ENCODE measurements around the gene WAPL. TPM values are rescaled to one million over a fixed set of nuclear protein-coding genes. Genes with fewer than 3 reads are reported as not detected.

The WAPL gene
- total and polyA plus RNA-seq, 2 of the 13 experiments (the other 11 are each of a cell fraction or from before 2014, with no cell fraction given), result 13.2 to 43.5 TPM

DNA sequence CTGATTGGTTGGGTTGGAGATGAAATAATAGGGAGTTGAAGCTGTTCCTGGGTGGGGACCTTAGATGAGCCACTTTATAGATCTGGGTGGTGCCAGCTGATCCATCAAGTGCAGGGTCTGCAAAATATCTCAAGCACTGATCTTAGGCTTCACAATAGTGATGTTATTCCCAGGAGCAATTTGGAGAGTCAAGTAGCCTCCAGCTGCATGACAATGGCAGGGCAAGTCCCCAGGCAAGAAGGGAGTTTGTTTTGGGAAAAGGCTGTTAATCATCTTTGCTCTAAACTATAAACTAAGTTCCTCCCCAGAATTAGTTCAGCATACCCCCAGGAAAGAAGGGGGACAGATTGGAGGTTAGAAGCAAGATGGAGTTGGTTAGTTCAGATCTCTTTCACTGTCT, 47.7 kb upstream of the WAPL start:
- H2AFZ ChIP-seq (ENCODE audit: low read length), result no peak overlapping the region
- no peak overlapping the region for H3K4me3 ChIP-seq (replicated peaks in 1 of 3; ENCODE audit: insufficient read depth in 1 of 3, low read depth in 2 of 3, low read length in 3 of 3)
- no peaks in the 10 kb centered on the region for H3K27me3 ChIP-seq (ENCODE audit: control insufficient read depth in 1 of 2, insufficient read depth in 2 of 2, low read length in 2 of 2)
- H3K79me2 ChIP-seq (ENCODE audit: insufficient read depth, low read length), result no peaks in the 10 kb centered on the region
- no peak overlapping the region for H3K4me2 ChIP-seq (ENCODE audit: low read depth, low read length)
- ChIA-PET POLR2A (no interaction called here), CTCF (ENCODE audit: low intra/inter-chr PET ratio, low total read pairs) (no interaction called here)
- H4K20me1 ChIP-seq (ENCODE audit: insufficient read depth, low read length), result no peaks in the 10 kb centered on the region
- H3K36me3 ChIP-seq (replicated peaks in 1 of 2; ENCODE audit: control insufficient read depth in 1 of 2, insufficient read depth in 2 of 2, low read length in 2 of 2), result no peaks in the 10 kb centered on the region
- TF ChIP-seq RFXANK (CRISPR knock-in tag; IDR thresholded peaks at IDR 0.05) (no peak), ZNF766 (CRISPR knock-in tag; IDR thresholded peaks at IDR 0.05; ENCODE audit: borderline replicate concordance) (no peak), ZEB1 (IDR thresholded peaks at IDR 0.05; ENCODE audit: insufficient replicate concordance, low read depth) (no peak), FOXO1 (CRISPR knock-in tag; IDR thresholded peaks at IDR 0.05) (no peak), DR1 (CRISPR knock-in tag; IDR thresholded peaks at IDR 0.05) (no peak), REL (CRISPR knock-in tag; conservative IDR thresholded peaks at IDR 0.05) (no peak), ZNF432 (CRISPR knock-in tag; IDR thresholded peaks at IDR 0.05; ENCODE audit: borderline replicate concordance) (no peak), IRF1 (CRISPR knock-in tag; IDR thresholded peaks at IDR 0.05; ENCODE audit: low read depth) (no peak), ZBTB1 (CRISPR knock-in tag; IDR thresholded peaks at IDR 0.05; ENCODE audit: borderline replicate concordance) (no peak), ZNF776 (CRISPR knock-in tag; IDR thresholded peaks at IDR 0.05) (no peak), TFDP2 (CRISPR knock-in tag; IDR thresholded peaks at IDR 0.05) (no peak)
- TF ChIP-seq, protein P1, sequence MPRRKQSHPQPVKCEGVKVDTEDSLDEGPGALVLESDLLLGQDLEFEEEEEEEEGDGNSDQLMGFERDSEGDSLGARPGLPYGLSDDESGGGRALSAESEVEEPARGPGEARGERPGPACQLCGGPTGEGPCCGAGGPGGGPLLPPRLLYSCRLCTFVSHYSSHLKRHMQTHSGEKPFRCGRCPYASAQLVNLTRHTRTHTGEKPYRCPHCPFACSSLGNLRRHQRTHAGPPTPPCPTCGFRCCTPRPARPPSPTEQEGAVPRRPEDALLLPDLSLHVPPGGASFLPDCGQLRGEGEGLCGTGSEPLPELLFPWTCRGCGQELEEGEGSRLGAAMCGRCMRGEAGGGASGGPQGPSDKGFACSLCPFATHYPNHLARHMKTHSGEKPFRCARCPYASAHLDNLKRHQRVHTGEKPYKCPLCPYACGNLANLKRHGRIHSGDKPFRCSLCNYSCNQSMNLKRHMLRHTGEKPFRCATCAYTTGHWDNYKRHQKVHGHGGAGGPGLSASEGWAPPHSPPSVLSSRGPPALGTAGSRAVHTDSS (CRISPR knock-in tag; conservative IDR thresholded peaks at IDR 0.05), result no peak
- H3K4me1 ChIP-seq (ENCODE audit: insufficient read depth, low read length), result peaks cover 13% of the 10 kb centered on the region
- no peak overlapping the region for H3K9ac ChIP-seq (ENCODE audit: insufficient read depth, low read depth, low read length)
- H3K27ac ChIP-seq (ENCODE audit: extremely low read length, insufficient read depth, low read length), result no peak overlapping the region
- intact Hi-C loops (cut with micrococcal nuclease; ENCODE audit: unreplicated experiment), result no loop called here
- ATAC-seq (no peak), DNase-seq (ENCODE audit: low spot score) (no peak), FAIRE-seq (no peak)
- in situ Hi-C loops (cut with HindIII; ENCODE audit: extremely low pct_ligation_motif_present, low pct_unique_long_range_greater_than_20kb), result no loop called here
- no TSS peak for BruUV-seq (replicated peaks)
- H3K9me3 ChIP-seq (ENCODE audit: low read length), result peaks cover 10% of the 10 kb centered on the region; the same call in 1 of the 2 replicates
